ENCODE results near the gene PPP3R2. TPM values are rescaled to one million over a fixed set of nuclear protein-coding genes. Genes with fewer than 3 reads are reported as not detected.

The PPP3R2 gene
- not detected in 2 replicates for total RNA-seq
- not detected for polyA plus RNA-seq (2012)

- no peak for DNase-seq (ENCODE audit: low read depth)
Measured at GRCh38 chr9:101594796-101595195, at the start of gene PPP3R2. TSS of gene PPP3R2 (minus strand) at chr9:101594969. CDS start at chr9:101594921, 48 bp downstream.

- no peak for DNase-seq (ENCODE audit: low read depth)
Measured at GRCh38 chr9:101639785-101640665, 45.3 kb upstream of the PPP3R2 start.

- DNase-seq (ENCODE audit: low read depth), result no peak
Measured at GRCh38 chr9:101639311-101639710, 44.5 kb upstream of the PPP3R2 start.

GRCh38 chr9:101636247-101636646 lies 41.5 kb upstream of the PPP3R2 start:
- no peak for DNase-seq (ENCODE audit: low read depth)

GRCh38 chr9:101635473-101635872 lies 40.7 kb upstream of the PPP3R2 start:
- no peak for DNase-seq (ENCODE audit: low read depth)

- no peak for DNase-seq (ENCODE audit: low read depth)
Measured at GRCh38 chr9:101634741-101635409, 40.1 kb upstream of the PPP3R2 start.

- DNase-seq (ENCODE audit: low read depth), result no peak
Measured at GRCh38 chr9:101632611-101633010, 37.8 kb upstream of the PPP3R2 start.

GRCh38 chr9:101631892-101632291 lies 37.1 kb upstream of the PPP3R2 start:
- DNase-seq (ENCODE audit: low read depth), result no peak

GRCh38 chr9:101629636-101630035 lies 34.9 kb upstream of the PPP3R2 start:
- DNase-seq (ENCODE audit: low read depth), result no peak

GRCh38 chr9:101628173-101628572 lies 33.4 kb upstream of the PPP3R2 start:
- DNase-seq (ENCODE audit: low read depth), result peak; percentile 40

GRCh38 chr9:101626295-101626694 lies 31.5 kb upstream of the PPP3R2 start:
- no peak for DNase-seq (ENCODE audit: low read depth)

- peak; percentile 30 for DNase-seq (ENCODE audit: low read depth)
Measured at GRCh38 chr9:101625876-101626275, 31.1 kb upstream of the PPP3R2 start.

- DNase-seq (ENCODE audit: low read depth), result no peak
Measured at GRCh38 chr9:101620452-101620851, 25.7 kb upstream of the PPP3R2 start.

- no peak for DNase-seq (ENCODE audit: low read depth)
Measured at GRCh38 chr9:101618698-101619097, 23.9 kb upstream of the PPP3R2 start.

- DNase-seq (ENCODE audit: low read depth), result no peak
Measured at GRCh38 chr9:101605547-101605946, 10.8 kb upstream of the PPP3R2 start.

- DNase-seq (ENCODE audit: low read depth), result no peak
Measured at GRCh38 chr9:101604296-101604695, 9.5 kb upstream of the PPP3R2 start.

- peak; percentile 63 for DNase-seq (ENCODE audit: low read depth)
Measured at GRCh38 chr9:101601904-101602765, 7.4 kb upstream of the PPP3R2 start.

- DNase-seq (ENCODE audit: low read depth), result no peak
Measured at GRCh38 chr9:101593345-101593744, 1.4 kb downstream of the PPP3R2 start.

- no peak for DNase-seq (ENCODE audit: low read depth)
Measured at GRCh38 chr9:101592788-101593187, 2.0 kb downstream of the PPP3R2 start.

- DNase-seq (ENCODE audit: low read depth), result no peak
Measured at GRCh38 chr9:101591787-101592446, 2.9 kb downstream of the PPP3R2 start.

- no peak for DNase-seq (ENCODE audit: low read depth)
Measured at GRCh38 chr9:101590901-101591300, 3.9 kb downstream of the PPP3R2 start.
